IMR-90 (cell line): ENCODE data around the gene ZCCHC24. TPM values are rescaled to one million over a fixed set of nuclear protein-coding genes. Genes with fewer than 3 reads are reported as not detected.

ENCODE experiments used
- ATAC-seq: fragments of 200-7000 bp; cut with Tn5 transposase; 2 replicates; pipeline ENCODE4 v1.9.1; 2020; ENCODE audit warnings: low read depth, mild to moderate bottlenecking, moderate library complexity
- BruUV-seq: library from RNA; stranded (reverse); fragments of 400-500 nt; replicated peaks from 2 replicates; lab custom pipeline; 2021; lab: Mats Ljungman, UMichigan
- CTCF ChIA-PET: fragments of 300-600 bp; formaldehyde crosslinking; extraction: SDS; loops from one replicate; lab custom pipeline; 2021; ENCODE audit warnings: antibody characterized with exemption; lab: Yijun Ruan, JAX
- POLR2A ChIA-PET: fragments of 300-600 bp; sonication (Branson Sonifier 250); formaldehyde crosslinking; loops from one replicate; lab custom pipeline; 2022; ENCODE audit warnings: antibody characterized with exemption; ENCODE audit not compliant: unreplicated experiment; lab: Charles Lee
- DNase-seq: peaks from one replicate; pipeline ENCODE4 v3.0.0; 2013
- H2AFZ ChIP-seq: replicated peaks from 2 replicates; pipeline ENCODE3; 2013; ENCODE audit warnings: low read length, mild to moderate bottlenecking; ENCODE audit not compliant: poor library complexity
- H2AK5ac ChIP-seq: 2 replicates; pipeline ENCODE4 v1.6.1; 2013; ENCODE audit warnings: low read depth, low read length, inconsistent platforms
- H2AK9ac ChIP-seq: replicated peaks from 2 replicates; pipeline ENCODE3; 2013; ENCODE audit warnings: mild to moderate bottlenecking, low read depth, low read length, moderate library complexity; ENCODE audit not compliant: poor library complexity
- H2BK120ac ChIP-seq: 2 replicates; pipeline ENCODE4 v1.6.1; 2013; ENCODE audit warnings: low read depth, low read length, inconsistent platforms
- H2BK15ac ChIP-seq: 3 replicates; pipeline ENCODE4 v1.6.1; 2013; ENCODE audit warnings: low read depth, low read length, inconsistent platforms
- H2BK20ac ChIP-seq: 2 replicates; pipeline ENCODE4 v1.6.1; 2013; ENCODE audit warnings: low read depth, mild to moderate bottlenecking, inconsistent platforms, low read length, moderate library complexity
- H2BK5ac ChIP-seq: 2 replicates; pipeline ENCODE4 v1.6.1; 2013; ENCODE audit warnings: mild to moderate bottlenecking, low read depth, low read length, inconsistent platforms; ENCODE audit not compliant: poor library complexity, severe bottlenecking
- H3K14ac ChIP-seq: replicated peaks from 2 replicates; pipeline ENCODE4 v1.6.1; 2013; ENCODE audit warnings: low read depth, low read length, inconsistent platforms
- H3K18ac ChIP-seq: 2 replicates; pipeline ENCODE4 v1.6.1; 2013; ENCODE audit warnings: low read depth, low read length, control low read depth
- H3K23ac ChIP-seq: 2 replicates; pipeline ENCODE4 v1.6.1; 2013; ENCODE audit warnings: low read depth, low read length, inconsistent platforms
- H3K27ac ChIP-seq: 2 replicates; pipeline ENCODE4 v1.5.1; 2013; ENCODE audit warnings: mild to moderate bottlenecking, control low read depth, low read length; ENCODE audit not compliant: insufficient read depth
- H3K27me3 ChIP-seq: 2 replicates; pipeline ENCODE4 v1.6.1; 2013; ENCODE audit warnings: low read length; ENCODE audit not compliant: control insufficient read depth, insufficient read depth
- H3K36me3 ChIP-seq: 2 replicates; pipeline ENCODE4 v1.6.1; 2013; ENCODE audit warnings: low read length, mixed read lengths; ENCODE audit not compliant: control insufficient read depth, insufficient read depth
- H3K4ac ChIP-seq: 2 replicates; pipeline ENCODE4 v1.6.1; 2013; ENCODE audit warnings: low read depth, low read length, inconsistent platforms
- H3K4me1 ChIP-seq: 2 replicates; pipeline ENCODE4 v1.6.1; 2013; ENCODE audit warnings: low read length, mixed read lengths; ENCODE audit not compliant: control insufficient read depth, insufficient read depth
- H3K4me2 ChIP-seq: 2 replicates; pipeline ENCODE4 v1.6.1; 2013; ENCODE audit warnings: low read depth, mild to moderate bottlenecking, control low read depth, low read length, moderate library complexity
- H3K4me3 ChIP-seq: 2 replicates; pipeline ENCODE4 v1.5.1; 2013; ENCODE audit warnings: low read depth, mild to moderate bottlenecking, control low read depth, low read length, moderate library complexity; ENCODE audit not compliant: insufficient read depth
- H3K56ac ChIP-seq: 2 replicates; pipeline ENCODE4 v1.6.1; 2013; ENCODE audit warnings: low read length, inconsistent platforms; ENCODE audit not compliant: insufficient read depth; ENCODE audit errors: extremely low read depth
- H3K79me1 ChIP-seq, 2 experiments: 2 replicates each; pipeline ENCODE4 v1.6.1; 2013; ENCODE audit warnings: low read length in 2 of 2, inconsistent platforms in 1 of 2, low read depth in 1 of 2
- H3K9ac ChIP-seq: 2 replicates; pipeline ENCODE4 v1.6.1; 2013; ENCODE audit warnings: low read depth, low read length, control low read depth
- H3K9me1 ChIP-seq: 2 replicates; pipeline ENCODE4 v1.6.1; 2013; ENCODE audit warnings: low read length, inconsistent platforms; ENCODE audit not compliant: insufficient read depth
- H3K9me3 ChIP-seq: 2 replicates; pipeline ENCODE4 v1.6.1; 2013; ENCODE audit warnings: low read length; ENCODE audit not compliant: control insufficient read depth, insufficient read depth
- H4K20me1 ChIP-seq: 2 replicates; pipeline ENCODE4 v1.6.1; 2013; ENCODE audit warnings: low read length, inconsistent platforms; ENCODE audit not compliant: insufficient read depth
- H4K5ac ChIP-seq: 2 replicates; pipeline ENCODE4 v1.6.1; 2013; ENCODE audit warnings: mild to moderate bottlenecking, low read depth, low read length, control low read depth
- H4K8ac ChIP-seq, 2 experiments: 2 replicates each; pipeline ENCODE4 v1.6.1; 2013; ENCODE audit warnings: low read depth in 2 of 2, low read length in 2 of 2, control low read depth in 1 of 2, inconsistent platforms in 1 of 2
- H4K91ac ChIP-seq: 2 replicates; pipeline ENCODE4 v1.6.1; 2013; ENCODE audit warnings: low read depth, low read length, inconsistent platforms; ENCODE audit not compliant: insufficient read depth
- CEBPB ChIP-seq: IDR thresholded peaks from 2 replicates; pipeline ENCODE4 v1.6.1; 2012; ENCODE audit warnings: low read depth, low read length, improper control_type of control experiment
- ELK1 ChIP-seq: fragments of 150-350 bp; IDR thresholded peaks from 2 replicates; pipeline ENCODE4 v1.6.1; 2016; ENCODE audit warnings: low read depth, mild to moderate bottlenecking, low read length, moderate library complexity, borderline replicate concordance
- RAD21 ChIP-seq: IDR thresholded peaks from 2 replicates; pipeline ENCODE4 v1.6.1; 2012; ENCODE audit warnings: low read length, improper control_type of control experiment
- SMC3 ChIP-seq: fragments of 150-350 bp; IDR thresholded peaks from 2 replicates; pipeline ENCODE4 v1.6.1; 2016; ENCODE audit warnings: low read depth, mild to moderate bottlenecking, antibody characterized with exemption, low read length, moderate library complexity
- WGBS, 2 experiments: methylation state at CpG; one replicate each; pipeline versions ENCODE4 v1.1.5 to v1.1.7; 2013; ENCODE audit warnings: missing lambda C conversion rate in 2 of 2; ENCODE audit not compliant: insufficient read length in 1 of 2; ENCODE audit errors: extremely low coverage in 2 of 2; 5-methylcytosine and 5-hydroxymethylcytosine counted together
- dilution Hi-C: fragments of 300-500 bp; cut with HindIII; formaldehyde crosslinking; loops from one replicate; pipeline ENCODE4 v1.14.3; 2018; ENCODE audit warnings: low sequenced_read_pairs; ENCODE audit not compliant: unreplicated experiment
- in situ Hi-C: fragments of 300-500 bp; cut with MboI; formaldehyde crosslinking; loops from 3 replicates; pipeline ENCODE4 v1.14.3; 2019; ENCODE audit warnings: low sequenced_read_pairs, inconsistent platforms, mixed read lengths
- intact Hi-C: fragments of 100-400 bp; cut with micrococcal nuclease; formaldehyde crosslinking; loops from 2 replicates; pipeline ENCODE4 v1.10.0; 2022
- polyA plus RNA-seq, 3 experiments: library from polyadenylated mRNA; depleted of rRNA; stranded (reverse); fragments of >200 nt; gene quantifications; 2 replicates each; pipeline ENCODE4 v1.2.3, GENCODE V29; 2012; ENCODE audit warnings: low replicate concordance in 1 of 3
- total RNA-seq: library from RNA; depleted of rRNA; stranded (reverse); fragments of >200 nt; gene quantifications from 2 replicates; pipeline ENCODE4 v1.2.3, GENCODE V29; 2012

ZCCHC24 gene
- total and polyA plus RNA-seq, 2 of the 4 experiments (the other 2 are of a cell fraction) = 15.1 to 25.9 TPM

- BruUV-seq = no TSS peak
- peak; percentile 43 for TF ChIP-seq RAD21
- no peak for TF ChIP-seq ELK1
- TF ChIP-seq CEBPB = no peak
- peak; percentile 27; the same call in 1 of the 2 replicates for TF ChIP-seq SMC3
- Histone ChIP-seq H3K4ac (peak overlapping the region; percentile 26; the same call in 1 of the 2 replicates), H2AK5ac (peak overlapping the region; percentile 63), H4K91ac (no peak overlapping the region; the same call in 1 of the 2 replicates), H2BK5ac (no peak overlapping the region), H3K56ac (no peak overlapping the region), H4K8ac (no peak overlapping the region), H3K18ac (no peak overlapping the region), H3K23ac (no peak overlapping the region), H2BK15ac (0 out of 3 replicates have a peak overlapping the region, but pooled peaks have one; percentile 48), H3K27ac (peak overlapping the region; percentile 13; the same call in 1 of the 2 replicates), H3K9ac (no peak overlapping the region), H3K9me3 (no peaks in the 10 kb centered on the region), H2AK9ac (no peak overlapping the region), H3K9me1 (peaks cover 64% of the 10 kb centered on the region), H3K36me3 (peaks cover 48% of the 10 kb centered on the region), H2AFZ (no peak overlapping the region), H4K5ac (no peak overlapping the region), H3K4me1 (peaks cover 66% of the 10 kb centered on the region), H3K27me3 (no peaks in the 10 kb centered on the region), H2BK120ac (no peak overlapping the region), H3K4me3 (no peak overlapping the region), H3K4me2 (no peak overlapping the region), H3K79me1 (peaks cover 66 to 99% of the 10 kb centered on the region in 2 experiments), H4K20me1 (peaks cover 59% of the 10 kb centered on the region), H3K14ac (peak overlapping the region; percentile 0; the same call in 1 of the 2 replicates), H2BK20ac (no peak overlapping the region)
- in situ Hi-C loops = no loop called here
- POLR2A ChIA-PET = no interaction called here
- CTCF ChIA-PET = interaction anchor here (1.0 to 1.3 kb wide), 3 partner anchors 25 to 60 kb away, joined by 3 to 4 read pairs (median 3); no protein-coding TSS in a partner anchor
- intact Hi-C loops = no loop called here
- no peak for ATAC-seq
- dilution Hi-C loops = no loop called here
- DNase-seq = no peak
- 84% methylated on average over 5 of the region's 16 CpGs; no CpG with 5 or more reads in 1 of the 2 experiments for WGBS, 2 experiments
Measured at GRCh38 chr10:79438021-79438698, 7.3 kb downstream of the ZCCHC24 start.
